Measurements from ENCODE around the gene GATA5.

- TF ChIP-seq, protein P1, sequence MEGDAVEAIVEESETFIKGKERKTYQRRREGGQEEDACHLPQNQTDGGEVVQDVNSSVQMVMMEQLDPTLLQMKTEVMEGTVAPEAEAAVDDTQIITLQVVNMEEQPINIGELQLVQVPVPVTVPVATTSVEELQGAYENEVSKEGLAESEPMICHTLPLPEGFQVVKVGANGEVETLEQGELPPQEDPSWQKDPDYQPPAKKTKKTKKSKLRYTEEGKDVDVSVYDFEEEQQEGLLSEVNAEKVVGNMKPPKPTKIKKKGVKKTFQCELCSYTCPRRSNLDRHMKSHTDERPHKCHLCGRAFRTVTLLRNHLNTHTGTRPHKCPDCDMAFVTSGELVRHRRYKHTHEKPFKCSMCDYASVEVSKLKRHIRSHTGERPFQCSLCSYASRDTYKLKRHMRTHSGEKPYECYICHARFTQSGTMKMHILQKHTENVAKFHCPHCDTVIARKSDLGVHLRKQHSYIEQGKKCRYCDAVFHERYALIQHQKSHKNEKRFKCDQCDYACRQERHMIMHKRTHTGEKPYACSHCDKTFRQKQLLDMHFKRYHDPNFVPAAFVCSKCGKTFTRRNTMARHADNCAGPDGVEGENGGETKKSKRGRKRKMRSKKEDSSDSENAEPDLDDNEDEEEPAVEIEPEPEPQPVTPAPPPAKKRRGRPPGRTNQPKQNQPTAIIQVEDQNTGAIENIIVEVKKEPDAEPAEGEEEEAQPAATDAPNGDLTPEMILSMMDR (IDR thresholded peaks at IDR 0.05 in 2 of 3, conservative IDR thresholded peaks at IDR 0.05 in 1 of 3; ENCODE audit: borderline replicate concordance in 1 of 3, insufficient read depth in 1 of 3, low read depth in 2 of 3, low read length in 2 of 3) = no peak
- TF ChIP-seq FOSL1 (IDR thresholded peaks at IDR 0.05; ENCODE audit: low read depth) = no peak
- TF ChIP-seq YY1 (IDR thresholded peaks at IDR 0.05; ENCODE audit: extremely low read depth, insufficient replicate concordance, low read depth, low read length) = no peak
- no peak for TF ChIP-seq POLR2A (IDR thresholded peaks at IDR 0.05; ENCODE audit: borderline replicate concordance, extremely low read depth, insufficient read depth, insufficient read length)
- TF ChIP-seq, protein P2, sequence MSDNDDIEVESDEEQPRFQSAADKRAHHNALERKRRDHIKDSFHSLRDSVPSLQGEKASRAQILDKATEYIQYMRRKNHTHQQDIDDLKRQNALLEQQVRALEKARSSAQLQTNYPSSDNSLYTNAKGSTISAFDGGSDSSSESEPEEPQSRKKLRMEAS (IDR thresholded peaks at IDR 0.05) = no peak
- no peak for TF ChIP-seq EGR1 (IDR thresholded peaks at IDR 0.05; ENCODE audit: low read depth)
- TF ChIP-seq SP1 (IDR thresholded peaks at IDR 0.05; ENCODE audit: low read depth) = no peak
- TF ChIP-seq CEBPB (IDR thresholded peaks at IDR 0.05; ENCODE audit: low read depth) = no peak
- no peak for TF ChIP-seq EZH2phosphoT487 (IDR thresholded peaks at IDR 0.05; ENCODE audit: borderline replicate concordance)
- TF ChIP-seq POLR2AphosphoS5 (IDR thresholded peaks at IDR 0.05; ENCODE audit: low read depth, low read length) = no peak
Measured at GRCh38 chr20:62475772-62476055, at the start of gene GATA5.
